K562 (cell line): Measurements from ENCODE around the gene PSG4. TPM values are rescaled to one million over a fixed set of nuclear protein-coding genes. Genes with fewer than 3 reads are reported as not detected.

Experiments used
- ATAC-seq: fragments of 200-7000 bp; cut with Tn5 transposase; 3 replicates; pipeline ENCODE4 v1.9.1; 2020; ENCODE audit warnings: moderate library complexity
- BruUV-seq: library from RNA; stranded (reverse); fragments of 400-500 nt; replicated peaks from 2 replicates; lab custom pipeline; 2021; lab: Mats Ljungman, UMichigan
- CTCF ChIA-PET: fragments of 300-600 bp; formaldehyde crosslinking; extraction: SDS; loops from one replicate; lab custom pipeline; 2021; ENCODE audit warnings: low intra/inter-chr PET ratio; lab: Yijun Ruan, JAX
- POLR2A ChIA-PET: fragments of 300-600, 350-650 bp; sonication (Branson Sonifier 250); formaldehyde crosslinking; extraction: SDS; loops from one replicate; lab custom pipeline; 2021; ENCODE audit warnings: antibody characterized with exemption, inconsistent platforms; lab: Yijun Ruan, JAX
- DNase-seq, 4 experiments: peaks; one replicate each; pipeline versions ENCODE4 v3.0.0 to v3.0.0-alpha.2; 2011 to 2018; ENCODE audit warnings: low spot score in 3 of 4, mixed read lengths in 3 of 4; ENCODE audit errors: extremely low read depth in 1 of 4
- FAIRE-seq: peaks from 2 replicates; lab custom pipeline; 2011; peaks lifted over from hg19 to GRCh38; lab: Jason Lieb, UNC
- H2AFZ ChIP-seq: 2 replicates; pipeline ENCODE4 v1.6.0; 2011; ENCODE audit warnings: low read depth, low read length, control low read depth, inconsistent platforms
- H3K27ac ChIP-seq: fragments of 200-600 bp; 3 replicates; pipeline ENCODE4 v1.8.0; 2011; ENCODE audit warnings: low read depth, mild to moderate bottlenecking, control low read depth, inconsistent platforms, low read length, moderate library complexity, mixed read lengths; ENCODE audit errors: extremely low read depth
- H3K27me3 ChIP-seq, 2 experiments: fragments of 300-600 bp in 1 of 2; 2 replicates in 1 of 2; 3 replicates in 1 of 2; pipeline versions ENCODE4 v1.6.0 to v1.8.0; 2011; ENCODE audit warnings: inconsistent platforms in 2 of 2, low read length in 2 of 2, mild to moderate bottlenecking in 1 of 2, mixed read lengths in 1 of 2, moderate library complexity in 1 of 2; ENCODE audit not compliant: control insufficient read depth in 2 of 2, insufficient read depth in 2 of 2
- H3K36me3 ChIP-seq: fragments of 300-600 bp; 3 replicates; pipeline ENCODE4 v1.8.0; 2011; ENCODE audit warnings: mild to moderate bottlenecking, low read length, inconsistent platforms; ENCODE audit not compliant: control insufficient read depth, insufficient read depth
- H3K4me1 ChIP-seq, 2 experiments: fragments of 200-600 bp in 1 of 2; replicated peaks in 1 of 2; 2 replicates in 1 of 2; 3 replicates in 1 of 2; pipeline versions ENCODE4 v1.5.1 to v1.8.0; 2011; ENCODE audit warnings: inconsistent platforms in 2 of 2, low read length in 2 of 2, mild to moderate bottlenecking in 1 of 2, mixed read lengths in 1 of 2, moderate library complexity in 1 of 2; ENCODE audit not compliant: control insufficient read depth in 2 of 2, insufficient read depth in 2 of 2
- H3K4me2 ChIP-seq: 2 replicates; pipeline ENCODE4 v1.6.1; 2011; ENCODE audit warnings: low read length, control low read depth, inconsistent platforms, mixed read lengths; ENCODE audit not compliant: insufficient read depth
- H3K4me3 ChIP-seq: fragments of 200-600 bp; sonication (generic), shearing (Covaris generic); 2 replicates; pipeline ENCODE4 v1.5.1; 2016; ENCODE audit warnings: control low read depth, inconsistent platforms
- H3K79me2 ChIP-seq: fragments of 200-600 bp; 3 replicates; pipeline ENCODE4 v1.8.0; 2011; ENCODE audit warnings: low read length, inconsistent platforms; ENCODE audit not compliant: control insufficient read depth, insufficient read depth
- H3K9ac ChIP-seq, 2 experiments: 2 replicates each; pipeline versions ENCODE4 v1.6.0 to v1.6.1; 2011; ENCODE audit warnings: low read depth in 2 of 2, low read length in 2 of 2, control low read depth in 1 of 2, inconsistent platforms in 1 of 2, mild to moderate bottlenecking in 1 of 2, mixed read lengths in 1 of 2; ENCODE audit not compliant: insufficient read depth in 1 of 2
- H3K9me1 ChIP-seq: one replicate; pipeline ENCODE4 v1.6.0; 2011; ENCODE audit warnings: inconsistent platforms, mild to moderate bottlenecking, low read length, moderate library complexity; ENCODE audit not compliant: control insufficient read depth, insufficient read depth
- H3K9me3 ChIP-seq: replicated peaks from 2 replicates; pipeline ENCODE4 v1.5.1; 2011; ENCODE audit warnings: low read depth, low read length, inconsistent platforms; ENCODE audit not compliant: control insufficient read depth, insufficient read depth
- H4K20me1 ChIP-seq: replicated peaks from 2 replicates; pipeline ENCODE4 v1.6.1; 2011; ENCODE audit warnings: low read length, inconsistent platforms, mixed read lengths; ENCODE audit not compliant: control insufficient read depth, insufficient read depth
- AFF4 ChIP-seq: sonication (generic); formaldehyde crosslinking; IDR thresholded peaks from 2 replicates; pipeline ENCODE4 v1.8.0; 2023; ENCODE audit warnings: mild to moderate bottlenecking, missing genetic modification reagents
- DDX20 ChIP-seq: fragments of 450-650 bp; IDR thresholded peaks from 2 replicates; pipeline ENCODE4 v1.6.1; 2016; ENCODE audit warnings: missing genetic modification characterization, low read depth, mild to moderate bottlenecking, missing compliant biosample characterization, moderate library complexity
- IRF2 ChIP-seq: sonication (generic); formaldehyde crosslinking; IDR thresholded peaks from 2 replicates; pipeline ENCODE4 v1.8.1; 2022; ENCODE audit warnings: mild to moderate bottlenecking, missing genetic modification reagents
- KLF10 ChIP-seq: fragments of 250-450 bp; sonication (Bioruptor Pico); IDR thresholded peaks from 2 replicates; pipeline ENCODE4 v1.6.1; 2021; ENCODE audit warnings: matching md5 sums
- SMC3 ChIP-seq: conservative IDR thresholded peaks from 2 replicates; pipeline ENCODE4 v1.6.1; 2011; ENCODE audit warnings: low read depth, low read length, improper control_type of control experiment; ENCODE audit not compliant: insufficient read depth
- WGBS: fragments of 100-300 bp; shearing (Covaris generic); methylation state at CpG from one replicate; pipeline ENCODE4 v1.1.6; 2016; ENCODE audit warnings: low coverage, mixed read lengths; ENCODE audit not compliant: insufficient coverage; ENCODE audit errors: missing lambda C conversion rate; 5-methylcytosine and 5-hydroxymethylcytosine counted together
- in situ Hi-C: fragments of 300-500 bp; cut with MboI; formaldehyde crosslinking; loops from 4 replicates; pipeline ENCODE4 v1.15.0; 2018; ENCODE audit warnings: inconsistent platforms, mixed read lengths
- intact Hi-C: fragments of 100-400 bp; cut with micrococcal nuclease; formaldehyde crosslinking; loops from 2 replicates; pipeline ENCODE4 v1.14.2; 2022
- polyA plus RNA-seq, 8 experiments: library from polyadenylated mRNA; depleted of rRNA in 4 of 8; stranded (reverse) in 5 of 8; unstranded in 3 of 8; fragments of >200 nt; fragmentation: Nextera tagmentation in 2 of 8; fragmentation: Illumina TruSeq in 1 of 8; extraction: Ambion mirVana in 2 of 8; extraction: Trizol in 1 of 8; gene quantifications; 2 replicates each; pipeline versions ENCODE4 v1.2.1 to v1.2.3, GENCODE V29; 2011 to 2014; ENCODE audit warnings: inconsistent platforms in 1 of 8, missing spikeins in 1 of 8
- total RNA-seq, 7 experiments: library from RNA; depleted of rRNA in 6 of 7; stranded (reverse); fragments of >200 nt in 6 of 7; fragmentation: Illumina TruSeq in 2 of 7; extraction: Trizol in 2 of 7; gene quantifications; 2 replicates each; pipeline versions ENCODE4 v1.2.1 to v1.2.3, GENCODE V29; 2011 to 2021; ENCODE audit warnings: low replicate concordance in 1 of 7
- TF ChIP-seq, protein P1 (sequence below), 2 experiments: fragments of 450-650 bp; formaldehyde crosslinking in 1 of 2; IDR thresholded peaks; 2 replicates each; pipeline versions ENCODE4 v1.4.0 to v1.6.1; 2014 to 2020; ENCODE audit warnings: mild to moderate bottlenecking in 2 of 2, borderline replicate concordance in 1 of 2, low read depth in 1 of 2
- TF ChIP-seq, protein P2 (sequence below), 3 experiments: IDR thresholded peaks in 2 of 3; conservative IDR thresholded peaks in 1 of 3; 2 replicates each; pipeline ENCODE4 v1.5.1; 2011 to 2012; ENCODE audit warnings: low read length in 3 of 3, mild to moderate bottlenecking in 3 of 3, control low read depth in 2 of 3, improper control_type of control experiment in 1 of 3, inconsistent platforms in 1 of 3, low read depth in 1 of 3, mixed read lengths in 1 of 3, moderate library complexity in 1 of 3; ENCODE audit not compliant: insufficient read depth in 2 of 3

PSG4 gene
- total and polyA plus RNA-seq, 9 of the 15 experiments (the other 6 are each of a cell fraction or from before 2014, with no cell fraction given), result 0.03 TPM; not detected in 8

DNA sequence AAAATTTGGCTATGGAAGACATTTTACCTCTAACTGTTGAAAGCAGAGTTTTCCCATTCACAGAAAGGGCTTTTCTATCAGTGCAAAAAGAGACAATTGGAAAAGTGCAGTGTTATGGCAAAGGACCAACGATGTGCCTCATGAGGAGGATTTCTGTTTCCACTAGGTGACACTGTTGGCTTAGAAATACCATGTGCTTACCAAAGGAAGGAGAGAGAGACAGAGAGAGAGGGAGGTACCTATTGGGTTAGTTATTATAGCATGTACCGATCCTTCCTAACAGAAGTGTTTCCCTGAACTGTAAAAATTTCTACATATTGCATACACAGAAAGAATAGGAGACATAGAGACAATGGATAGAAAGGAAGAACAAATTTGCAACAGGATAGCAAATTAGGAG is 23.9 kb upstream of the PSG4 start:
- Histone ChIP-seq H3K4me3 (no peak overlapping the region), H4K20me1 (no peaks in the 10 kb centered on the region), H3K9me1 (no peaks in the 10 kb centered on the region), H3K4me2 (no peak overlapping the region), H3K27ac (no peak overlapping the region), H2AFZ (no peak overlapping the region), H3K9me3 (no peaks in the 10 kb centered on the region), H3K9ac (no peak overlapping the region), H3K36me3 (no peaks in the 10 kb centered on the region), H3K79me2 (no peaks in the 10 kb centered on the region), H3K27me3 (no peaks in the 10 kb centered on the region), H3K4me1 (no peaks in the 10 kb centered on the region)
- 0% methylated on average over 2 of the region's 2 CpGs for WGBS
- ATAC-seq (peak; percentile 79), FAIRE-seq (no peak), DNase-seq (peak in 2 of 4 experiments; percentile 6 to 46)
- POLR2A ChIA-PET, result no interaction called here
- in situ Hi-C loops (no loop called here), intact Hi-C loops (no loop called here)
- no TSS peak for BruUV-seq
- CTCF ChIA-PET, result interaction anchor here (1.1 to 1.3 kb wide), 2 partner anchors 33 to 87 kb away, joined by 5 read pairs; no protein-coding TSS in a partner anchor
- TF ChIP-seq, protein P1, sequence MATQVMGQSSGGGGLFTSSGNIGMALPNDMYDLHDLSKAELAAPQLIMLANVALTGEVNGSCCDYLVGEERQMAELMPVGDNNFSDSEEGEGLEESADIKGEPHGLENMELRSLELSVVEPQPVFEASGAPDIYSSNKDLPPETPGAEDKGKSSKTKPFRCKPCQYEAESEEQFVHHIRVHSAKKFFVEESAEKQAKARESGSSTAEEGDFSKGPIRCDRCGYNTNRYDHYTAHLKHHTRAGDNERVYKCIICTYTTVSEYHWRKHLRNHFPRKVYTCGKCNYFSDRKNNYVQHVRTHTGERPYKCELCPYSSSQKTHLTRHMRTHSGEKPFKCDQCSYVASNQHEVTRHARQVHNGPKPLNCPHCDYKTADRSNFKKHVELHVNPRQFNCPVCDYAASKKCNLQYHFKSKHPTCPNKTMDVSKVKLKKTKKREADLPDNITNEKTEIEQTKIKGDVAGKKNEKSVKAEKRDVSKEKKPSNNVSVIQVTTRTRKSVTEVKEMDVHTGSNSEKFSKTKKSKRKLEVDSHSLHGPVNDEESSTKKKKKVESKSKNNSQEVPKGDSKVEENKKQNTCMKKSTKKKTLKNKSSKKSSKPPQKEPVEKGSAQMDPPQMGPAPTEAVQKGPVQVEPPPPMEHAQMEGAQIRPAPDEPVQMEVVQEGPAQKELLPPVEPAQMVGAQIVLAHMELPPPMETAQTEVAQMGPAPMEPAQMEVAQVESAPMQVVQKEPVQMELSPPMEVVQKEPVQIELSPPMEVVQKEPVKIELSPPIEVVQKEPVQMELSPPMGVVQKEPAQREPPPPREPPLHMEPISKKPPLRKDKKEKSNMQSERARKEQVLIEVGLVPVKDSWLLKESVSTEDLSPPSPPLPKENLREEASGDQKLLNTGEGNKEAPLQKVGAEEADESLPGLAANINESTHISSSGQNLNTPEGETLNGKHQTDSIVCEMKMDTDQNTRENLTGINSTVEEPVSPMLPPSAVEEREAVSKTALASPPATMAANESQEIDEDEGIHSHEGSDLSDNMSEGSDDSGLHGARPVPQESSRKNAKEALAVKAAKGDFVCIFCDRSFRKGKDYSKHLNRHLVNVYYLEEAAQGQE (IDR thresholded peaks at IDR 0.05; ENCODE audit: borderline replicate concordance), result peak; percentile 40; the same call in 1 of the 2 replicates
- TF ChIP-seq, protein P1 (CRISPR knock-in tag; IDR thresholded peaks at IDR 0.05; ENCODE audit: low read depth), result no peak
- TF ChIP-seq IRF2 (CRISPR knock-in tag), result no peak
- TF ChIP-seq DDX20, result no peak
- TF ChIP-seq AFF4, result no peak
- TF ChIP-seq, protein P2, sequence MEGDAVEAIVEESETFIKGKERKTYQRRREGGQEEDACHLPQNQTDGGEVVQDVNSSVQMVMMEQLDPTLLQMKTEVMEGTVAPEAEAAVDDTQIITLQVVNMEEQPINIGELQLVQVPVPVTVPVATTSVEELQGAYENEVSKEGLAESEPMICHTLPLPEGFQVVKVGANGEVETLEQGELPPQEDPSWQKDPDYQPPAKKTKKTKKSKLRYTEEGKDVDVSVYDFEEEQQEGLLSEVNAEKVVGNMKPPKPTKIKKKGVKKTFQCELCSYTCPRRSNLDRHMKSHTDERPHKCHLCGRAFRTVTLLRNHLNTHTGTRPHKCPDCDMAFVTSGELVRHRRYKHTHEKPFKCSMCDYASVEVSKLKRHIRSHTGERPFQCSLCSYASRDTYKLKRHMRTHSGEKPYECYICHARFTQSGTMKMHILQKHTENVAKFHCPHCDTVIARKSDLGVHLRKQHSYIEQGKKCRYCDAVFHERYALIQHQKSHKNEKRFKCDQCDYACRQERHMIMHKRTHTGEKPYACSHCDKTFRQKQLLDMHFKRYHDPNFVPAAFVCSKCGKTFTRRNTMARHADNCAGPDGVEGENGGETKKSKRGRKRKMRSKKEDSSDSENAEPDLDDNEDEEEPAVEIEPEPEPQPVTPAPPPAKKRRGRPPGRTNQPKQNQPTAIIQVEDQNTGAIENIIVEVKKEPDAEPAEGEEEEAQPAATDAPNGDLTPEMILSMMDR (IDR thresholded peaks at IDR 0.05 in 2 of 3, conservative IDR thresholded peaks at IDR 0.05 in 1 of 3; ENCODE audit: insufficient read depth in 2 of 3, low read depth in 1 of 3, low read length in 3 of 3), result peak; percentile 22 to 76 (median 56); a peak in 5 of 6 replicates
- 0 out of 2 replicates have a peak, but pooled peaks have one; percentile 30 for TF ChIP-seq SMC3
- TF ChIP-seq KLF10 (CRISPR knock-in tag), result no peak
